AG10803 (cell line): Measurements from ENCODE around the gene SLC9A9.

ENCODE experiments used
- DNase-seq: peaks from one replicate; pipeline ENCODE4 v3.0.0; 2010; ENCODE audit warnings: low read depth
- H3K4me3 ChIP-seq: 2 replicates; pipeline ENCODE4 v1.5.1; 2011; ENCODE audit warnings: mild to moderate bottlenecking, low read length, control low read depth
- CTCF ChIP-seq: conservative IDR thresholded peaks from 2 replicates; pipeline ENCODE4 v1.5.1; 2011; ENCODE audit warnings: mild to moderate bottlenecking, low read length, control low read depth, inconsistent platforms

Gene SLC9A9

GRCh38 chr3:143478115-143478693 lies 370.1 kb downstream of the SLC9A9 start:
- H3K4me3 ChIP-seq = no peak overlapping the region
- TF ChIP-seq CTCF = no peak
- no peak for DNase-seq

DNA sequence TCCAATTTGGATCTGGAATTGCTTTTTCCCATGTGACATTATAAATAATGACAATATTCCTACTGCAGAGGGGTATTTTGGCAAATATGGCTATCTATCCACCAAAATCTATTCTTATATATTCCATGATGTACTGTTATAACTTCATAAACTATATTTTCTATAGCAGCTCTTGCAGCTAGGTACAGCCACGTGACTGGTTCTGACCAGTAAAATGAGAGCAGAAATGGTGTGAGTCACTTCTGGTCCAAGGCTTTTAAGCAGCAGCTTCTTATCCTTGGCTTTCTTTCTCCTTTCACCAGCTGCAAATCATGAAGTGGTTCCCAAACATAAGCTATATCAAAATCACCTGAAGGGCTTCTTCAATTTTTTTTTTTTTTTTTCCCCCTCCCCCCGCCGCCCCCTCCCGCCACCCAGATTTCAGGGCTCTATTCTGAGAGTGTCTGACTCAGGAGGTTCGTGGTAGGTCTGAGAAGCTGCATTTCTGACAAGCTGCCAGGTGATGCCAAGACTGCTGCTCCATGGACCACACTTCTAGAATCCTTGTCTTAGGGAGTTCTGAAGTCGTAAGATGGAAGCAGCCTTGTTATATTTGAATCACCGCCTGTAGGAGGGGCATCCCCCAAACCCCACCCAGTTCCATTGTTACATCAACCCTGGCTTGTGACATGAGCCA lies 371.2 kb downstream of the SLC9A9 start:
- no peak overlapping the region for H3K4me3 ChIP-seq
- no peak for DNase-seq
- TF ChIP-seq CTCF = no peak

DNA sequence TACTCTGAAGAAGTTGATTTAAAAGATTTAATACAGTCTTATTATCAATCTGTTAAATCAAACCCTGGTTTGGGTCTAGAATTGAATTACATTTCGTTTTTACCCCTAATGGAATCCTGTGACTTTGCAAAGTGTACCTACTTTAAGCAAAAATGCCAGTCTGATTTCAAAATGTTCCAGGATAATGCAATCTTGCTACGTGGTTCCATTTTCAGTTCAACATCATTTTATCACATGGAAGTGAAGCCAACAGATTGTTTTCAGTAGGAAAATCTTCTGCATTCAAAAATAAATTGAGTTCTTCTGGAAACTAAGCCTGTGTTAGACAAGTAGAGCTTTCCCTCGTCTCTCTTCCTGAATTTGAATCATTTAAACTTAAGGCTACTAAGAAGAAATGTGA lies 372.3 kb downstream of the SLC9A9 start:
- no peak for TF ChIP-seq CTCF
- no peak overlapping the region for H3K4me3 ChIP-seq
- DNase-seq = no peak

DNA sequence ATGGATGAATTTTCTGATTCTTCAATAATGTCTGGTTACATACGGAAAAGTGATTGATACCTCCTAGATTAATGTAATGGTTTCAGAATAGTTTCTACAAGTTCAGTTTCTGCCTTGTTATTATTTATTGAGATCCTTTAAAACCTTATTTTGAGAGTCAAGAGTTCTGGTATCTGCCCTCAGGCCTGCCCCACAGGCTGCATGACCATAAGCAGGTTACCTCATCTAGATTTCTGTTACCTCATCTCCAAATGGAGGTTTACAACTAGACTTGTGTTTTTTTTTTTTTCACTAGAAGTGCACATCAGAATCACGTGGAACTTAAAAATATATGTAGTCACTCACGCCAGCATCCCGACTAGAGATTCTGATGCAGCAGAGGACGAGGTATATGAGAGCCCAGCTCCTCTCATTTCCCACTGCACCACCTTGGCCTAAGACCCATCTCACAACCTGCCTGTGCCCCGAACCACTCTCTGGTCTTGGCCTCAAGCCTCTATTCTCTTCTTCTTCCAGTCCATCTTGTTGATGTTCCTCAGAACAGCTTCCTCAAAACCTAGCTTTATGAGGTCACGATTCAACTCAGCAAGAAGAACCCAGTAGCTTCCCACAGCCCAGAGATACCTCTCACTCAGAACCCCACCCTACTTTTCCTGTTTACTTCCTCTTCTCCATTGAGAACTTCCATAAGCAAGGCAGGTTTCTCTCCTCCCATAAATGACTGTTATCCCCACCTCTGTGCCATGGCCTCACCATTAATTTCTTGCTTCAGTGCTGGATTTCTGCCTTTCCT lies 375.3 kb downstream of the SLC9A9 start:
- H3K4me3 ChIP-seq = no peak overlapping the region
- TF ChIP-seq CTCF = no peak
- DNase-seq = no peak

DNA sequence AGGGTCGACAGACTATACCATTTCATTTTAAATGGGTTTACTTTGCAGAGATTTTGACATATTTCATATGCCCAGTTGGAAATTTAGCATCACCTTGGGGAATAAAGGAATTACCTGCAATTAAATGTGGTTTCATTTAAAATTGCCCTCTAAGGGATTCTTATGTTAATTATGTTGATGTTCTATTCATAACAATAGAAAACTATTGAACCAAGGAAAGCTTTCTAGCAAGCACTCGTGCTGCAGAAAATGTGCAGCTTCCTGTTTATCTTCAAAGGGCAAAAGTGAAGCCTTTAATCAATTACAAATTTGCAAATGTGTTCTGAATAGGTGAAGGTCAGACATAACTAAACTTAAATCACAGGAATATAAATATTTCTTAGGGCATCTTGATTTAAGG lies 376.6 kb downstream of the SLC9A9 start:
- no peak for DNase-seq
- TF ChIP-seq CTCF = no peak
- no peak overlapping the region for H3K4me3 ChIP-seq

- DNase-seq = no peak
- no peak for TF ChIP-seq CTCF
- H3K4me3 ChIP-seq = no peak overlapping the region
Measured at GRCh38 chr3:143469159-143469558, 379.1 kb downstream of the SLC9A9 start.

DNA sequence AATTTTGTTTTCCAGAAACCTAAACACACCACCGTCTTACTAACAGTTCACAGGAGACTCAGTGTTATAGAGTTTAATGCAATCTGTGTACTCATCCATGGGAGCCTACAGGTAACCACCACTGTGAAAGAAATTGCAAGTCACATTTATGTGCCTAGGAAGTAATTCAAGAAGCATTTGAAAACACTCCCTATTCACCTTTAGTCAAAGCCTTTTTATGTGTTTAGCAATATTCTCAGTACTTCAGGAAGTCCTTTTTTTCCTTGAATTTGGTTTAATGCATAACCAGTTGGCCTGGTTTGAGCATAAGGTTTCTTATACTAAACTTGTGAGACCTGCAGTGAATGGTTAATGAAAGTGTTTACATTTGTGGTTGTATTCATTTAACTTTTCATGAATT lies 382.6 kb downstream of the SLC9A9 start:
- no peak for DNase-seq
- no peak for TF ChIP-seq CTCF
- no peak overlapping the region for H3K4me3 ChIP-seq
